ENCODE measurements around the gene HPS1.
"Not testable (repeated sequence)": the region's sequence is repeated elsewhere in the genome, so short reads cannot be mapped to it uniquely, and the experiment has no call there.

HPS1 gene

DNA sequence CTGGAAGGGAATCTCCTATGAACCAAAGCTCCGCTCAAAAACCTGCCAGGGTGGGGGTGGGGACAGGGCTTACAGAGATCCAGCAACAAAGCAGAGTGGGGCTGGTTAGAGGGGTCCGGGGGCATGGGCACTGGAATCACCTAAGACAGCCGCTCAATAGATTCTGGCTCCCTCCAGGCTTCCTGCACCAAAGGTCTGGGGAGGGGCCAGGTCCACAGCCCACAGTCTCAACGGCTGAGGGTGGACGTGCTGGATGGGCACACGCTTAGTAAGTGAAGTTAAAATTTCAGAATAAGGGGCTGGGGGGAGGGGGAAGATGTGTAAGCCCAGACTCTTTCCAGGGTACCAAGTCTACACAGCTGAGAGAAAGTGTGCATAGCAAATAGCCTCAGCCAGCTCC, 62.9 kb downstream of the HPS1 start:
- Histone ChIP-seq H3K4me1 (ENCODE audit: control insufficient read depth, insufficient read depth, low read length) (peaks cover 13% of the 10 kb centered on the region; the same call in 1 of the 2 replicates), H3K27me3 (ENCODE audit: control insufficient read depth, insufficient read depth, low read length) (no peaks in the 10 kb centered on the region), H3K27ac (ENCODE audit: low read depth, low read length) (no peak overlapping the region), H3K9ac (ENCODE audit: low read length) (no peak overlapping the region), H3K36me3 (ENCODE audit: control insufficient read depth, insufficient read depth, low read length) (no peaks in the 10 kb centered on the region), H3K9me3 (ENCODE audit: control insufficient read depth, insufficient read depth, low read depth, low read length) (no peaks in the 10 kb centered on the region), H3K4me3 (ENCODE audit: low read depth, low read length) (no peak overlapping the region)

DNA sequence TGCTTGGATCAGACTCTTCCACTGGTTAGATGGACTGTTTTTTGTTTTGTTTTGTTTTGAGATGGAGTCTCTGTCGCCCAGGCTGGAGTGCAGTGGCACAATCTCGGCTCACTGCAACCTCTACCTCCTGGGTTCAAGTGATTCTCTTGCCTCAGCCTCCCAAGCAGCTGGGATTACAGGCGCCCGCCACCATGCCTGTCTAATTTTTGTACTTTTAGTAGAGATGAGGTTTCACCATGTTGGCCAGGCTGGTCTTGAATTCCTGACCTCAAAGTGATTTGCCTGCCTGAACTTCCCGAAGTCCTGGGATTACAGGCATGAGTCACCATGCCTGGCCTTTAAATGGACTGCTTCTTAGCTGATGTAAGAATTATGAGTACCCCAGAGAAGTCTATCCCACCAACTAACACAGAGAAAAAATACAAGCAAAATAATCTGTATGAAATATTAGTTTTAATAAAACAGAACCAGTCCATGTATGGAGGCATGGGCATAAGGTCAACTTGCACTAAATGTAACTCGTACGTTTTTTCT, 63.5 kb downstream of the HPS1 start:
- not testable (repeated sequence) for H3K9ac ChIP-seq (ENCODE audit: low read length); H3K9me3 ChIP-seq (ENCODE audit: control insufficient read depth, insufficient read depth, low read depth, low read length); H3K27ac ChIP-seq (ENCODE audit: low read depth, low read length); H3K36me3 ChIP-seq (ENCODE audit: control insufficient read depth, insufficient read depth, low read length); H3K4me3 ChIP-seq (ENCODE audit: low read depth, low read length); H3K27me3 ChIP-seq (ENCODE audit: control insufficient read depth, insufficient read depth, low read length)
- peaks cover 13% of the 10 kb centered on the region; the same call in 1 of the 2 replicates for H3K4me1 ChIP-seq (ENCODE audit: control insufficient read depth, insufficient read depth, low read length)

DNA sequence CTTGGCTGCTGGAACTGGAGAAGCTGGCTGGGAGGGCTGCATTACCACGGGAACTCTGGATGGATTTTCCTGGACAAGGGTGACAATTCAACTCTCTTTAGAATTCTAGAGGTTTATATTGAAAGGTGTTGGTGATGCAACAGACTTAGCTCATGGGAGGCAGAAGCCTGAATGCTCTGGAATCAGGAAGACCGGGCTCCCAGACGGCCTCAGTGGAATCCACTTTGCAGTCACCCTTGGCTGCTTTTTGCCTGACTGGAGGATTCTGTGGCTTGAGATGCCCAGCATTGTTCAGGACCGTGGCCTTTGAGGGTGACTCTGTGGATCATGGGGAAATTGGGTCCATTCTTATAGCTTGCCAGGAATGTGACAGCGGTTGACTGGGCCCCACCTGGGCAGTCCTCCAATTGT, 64.0 kb downstream of the HPS1 start:
- Histone ChIP-seq H3K9me3 (ENCODE audit: control insufficient read depth, insufficient read depth, low read depth, low read length) (peaks cover under 1% of the 10 kb centered on the region; the same call in 1 of the 2 replicates), H3K27me3 (ENCODE audit: control insufficient read depth, insufficient read depth, low read length) (no peaks in the 10 kb centered on the region), H3K9ac (ENCODE audit: low read length) (no peak overlapping the region), H3K36me3 (ENCODE audit: control insufficient read depth, insufficient read depth, low read length) (no peaks in the 10 kb centered on the region), H3K4me3 (ENCODE audit: low read depth, low read length) (no peak overlapping the region), H3K4me1 (ENCODE audit: control insufficient read depth, insufficient read depth, low read length) (peaks cover 13% of the 10 kb centered on the region; the same call in 1 of the 2 replicates), H3K27ac (ENCODE audit: low read depth, low read length) (no peak overlapping the region)

DNA sequence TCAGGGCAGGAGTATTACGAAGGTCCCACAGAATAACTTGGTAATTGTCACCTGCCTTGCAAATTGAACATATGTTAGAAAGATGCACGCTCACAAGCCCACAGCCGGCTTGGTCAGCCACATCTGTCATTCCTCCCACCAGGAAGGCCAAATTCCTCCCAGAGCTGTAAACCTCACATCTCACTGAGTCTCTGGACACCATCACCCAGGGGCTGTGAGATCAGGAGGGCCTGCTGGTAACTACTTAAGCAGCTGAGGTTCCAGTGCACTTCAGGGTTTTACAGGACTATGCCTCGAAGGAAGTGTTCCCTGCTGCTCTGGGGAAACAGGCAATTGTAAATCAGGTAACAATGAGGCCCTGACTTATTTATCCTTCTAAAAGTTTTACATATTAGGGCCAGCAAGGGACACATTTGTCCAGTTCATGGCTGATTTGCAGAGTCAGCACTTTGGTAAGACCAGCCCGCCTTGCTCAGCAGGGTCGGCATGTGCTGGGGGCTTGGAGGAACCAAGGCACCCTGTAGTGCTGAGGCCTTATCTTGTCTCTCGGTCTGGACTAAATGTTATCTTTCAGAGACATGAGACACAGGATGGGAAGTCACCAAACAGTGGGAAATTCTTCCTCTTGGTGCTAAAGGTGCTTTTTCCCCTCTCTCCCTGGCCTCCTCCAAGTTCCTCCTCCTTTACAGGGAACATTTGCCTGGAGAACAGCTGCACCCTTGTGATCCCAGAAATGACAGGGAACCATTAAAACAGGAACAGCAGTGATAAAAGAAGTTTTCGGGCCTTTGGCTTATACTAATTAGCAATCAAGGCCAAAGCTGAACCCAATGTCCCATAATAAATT, 66.0 kb downstream of the HPS1 start:
- Histone ChIP-seq H3K9me3 (ENCODE audit: control insufficient read depth, insufficient read depth, low read depth, low read length) (peaks cover 8% of the 10 kb centered on the region), H3K27me3 (ENCODE audit: control insufficient read depth, insufficient read depth, low read length) (no peaks in the 10 kb centered on the region), H3K4me1 (ENCODE audit: control insufficient read depth, insufficient read depth, low read length) (peaks cover 13% of the 10 kb centered on the region; the same call in 1 of the 2 replicates), H3K9ac (ENCODE audit: low read length) (peak overlapping the region; percentile 12), H3K4me3 (ENCODE audit: low read depth, low read length) (no peak overlapping the region), H3K36me3 (ENCODE audit: control insufficient read depth, insufficient read depth, low read length) (no peaks in the 10 kb centered on the region), H3K27ac (ENCODE audit: low read depth, low read length) (no peak overlapping the region; the same call in 1 of the 2 replicates)

DNA sequence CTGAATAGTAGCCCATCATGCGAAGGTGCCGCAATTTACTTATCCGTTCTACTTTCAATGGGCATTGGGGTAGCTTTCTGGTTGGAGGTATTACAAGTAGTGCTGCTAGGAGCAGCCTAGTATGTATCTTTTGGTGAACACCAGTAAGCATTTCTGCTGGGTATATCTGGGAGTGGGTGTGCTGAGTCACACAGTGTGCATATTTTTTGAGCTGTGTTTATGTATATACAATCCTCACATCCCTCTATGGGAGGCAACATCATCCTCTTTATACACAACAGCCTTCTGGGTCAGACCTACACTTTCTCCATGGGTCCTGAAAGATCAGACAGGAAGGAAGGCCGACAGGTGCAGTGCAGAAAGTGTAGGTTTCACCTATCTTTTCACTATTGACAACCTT, 68.0 kb downstream of the HPS1 start:
- H3K27ac ChIP-seq (ENCODE audit: low read depth, low read length): no peak overlapping the region
- H3K9ac ChIP-seq (ENCODE audit: low read length): no peak overlapping the region
- H3K9me3 ChIP-seq (ENCODE audit: control insufficient read depth, insufficient read depth, low read depth, low read length): peaks cover 8% of the 10 kb centered on the region
- no peaks in the 10 kb centered on the region for H3K27me3 ChIP-seq (ENCODE audit: control insufficient read depth, insufficient read depth, low read length)
- H3K4me3 ChIP-seq (ENCODE audit: low read depth, low read length): no peak overlapping the region
- no peaks in the 10 kb centered on the region for H3K36me3 ChIP-seq (ENCODE audit: control insufficient read depth, insufficient read depth, low read length)
- peaks cover 22% of the 10 kb centered on the region; the same call in 1 of the 2 replicates for H3K4me1 ChIP-seq (ENCODE audit: control insufficient read depth, insufficient read depth, low read length)

DNA sequence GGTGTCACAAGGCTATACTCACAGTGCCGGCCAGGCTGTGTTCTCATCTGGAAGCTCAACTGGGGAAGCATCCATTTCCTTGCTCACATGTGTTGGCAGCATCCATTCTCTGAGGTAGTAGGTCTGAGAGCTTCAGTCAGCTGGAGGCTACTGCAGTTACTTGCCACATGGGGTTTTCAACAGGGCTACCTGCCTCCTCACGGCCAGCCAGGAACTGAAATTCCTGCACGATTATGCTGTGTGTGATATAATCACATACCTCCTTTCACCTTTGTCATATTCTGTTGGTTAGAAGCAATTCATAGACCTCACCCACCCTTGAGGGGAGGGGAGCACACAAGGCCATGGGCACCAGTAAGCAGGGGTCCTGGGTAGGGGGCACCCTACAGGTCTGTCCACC, 69.2 kb downstream of the HPS1 start:
- Histone ChIP-seq H3K9me3 (ENCODE audit: control insufficient read depth, insufficient read depth, low read depth, low read length) (peaks cover 8% of the 10 kb centered on the region), H3K4me3 (ENCODE audit: low read depth, low read length) (no peak overlapping the region), H3K36me3 (ENCODE audit: control insufficient read depth, insufficient read depth, low read length) (no peaks in the 10 kb centered on the region), H3K4me1 (ENCODE audit: control insufficient read depth, insufficient read depth, low read length) (peaks cover 29% of the 10 kb centered on the region; the same call in 1 of the 2 replicates), H3K27ac (ENCODE audit: low read depth, low read length) (no peak overlapping the region), H3K9ac (ENCODE audit: low read length) (no peak overlapping the region), H3K27me3 (ENCODE audit: control insufficient read depth, insufficient read depth, low read length) (no peaks in the 10 kb centered on the region)

DNA sequence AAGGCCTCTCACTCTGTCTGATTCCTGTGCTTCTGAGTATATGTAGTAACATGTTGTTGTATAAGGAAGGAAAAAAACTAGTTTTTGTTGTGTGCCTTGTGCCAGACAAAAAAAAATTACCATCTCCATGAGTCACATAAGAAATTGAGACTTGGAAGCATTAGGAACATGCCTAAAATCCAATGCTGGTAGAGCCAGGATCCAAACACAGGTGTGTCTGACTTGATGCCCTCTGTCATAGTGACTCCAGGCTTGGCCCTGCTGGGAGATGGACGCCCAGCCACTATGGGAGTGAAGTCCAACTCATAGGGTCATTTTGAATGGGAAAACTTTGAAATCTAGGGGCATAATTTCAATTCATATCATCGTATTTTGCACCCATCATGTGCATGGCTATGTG, 69.7 kb downstream of the HPS1 start:
- Histone ChIP-seq H3K27me3 (ENCODE audit: control insufficient read depth, insufficient read depth, low read length) (no peaks in the 10 kb centered on the region), H3K9ac (ENCODE audit: low read length) (no peak overlapping the region)

DNA sequence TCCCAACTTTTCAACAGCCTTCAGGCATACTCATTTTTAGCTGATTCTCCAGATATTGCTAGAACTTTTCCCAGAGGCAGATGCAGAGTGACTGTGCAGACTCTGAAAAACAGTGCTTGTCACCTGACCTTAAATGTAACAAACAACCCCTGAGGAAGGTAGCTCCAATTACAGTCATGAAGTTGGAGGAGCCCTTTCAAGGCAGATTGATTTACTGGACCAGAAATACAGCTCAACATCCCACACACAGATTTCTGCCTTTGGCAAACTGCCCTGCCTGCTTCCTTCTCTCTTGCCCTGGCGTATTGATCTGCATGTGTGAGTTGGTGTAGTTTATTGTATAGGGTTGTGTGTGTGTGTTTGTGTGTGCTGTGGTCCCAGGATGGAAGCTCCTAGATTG, 70.2 kb downstream of the HPS1 start:
- Histone ChIP-seq H3K4me1 (ENCODE audit: control insufficient read depth, insufficient read depth, low read length) (peaks cover 29% of the 10 kb centered on the region; the same call in 1 of the 2 replicates), H3K9ac (ENCODE audit: low read length) (no peak overlapping the region), H3K9me3 (ENCODE audit: control insufficient read depth, insufficient read depth, low read depth, low read length) (peaks cover 8% of the 10 kb centered on the region), H3K4me3 (ENCODE audit: low read depth, low read length) (no peak overlapping the region), H3K27me3 (ENCODE audit: control insufficient read depth, insufficient read depth, low read length) (no peaks in the 10 kb centered on the region), H3K36me3 (ENCODE audit: control insufficient read depth, insufficient read depth, low read length) (no peaks in the 10 kb centered on the region), H3K27ac (ENCODE audit: low read depth, low read length) (no peak overlapping the region)

More for the DNA sequence above, 69.7 kb downstream of the HPS1 start:
- H3K36me3 ChIP-seq (ENCODE audit: control insufficient read depth, insufficient read depth, low read length): no peaks in the 10 kb centered on the region
- no peak overlapping the region for H3K27ac ChIP-seq (ENCODE audit: low read depth, low read length)
- peaks cover 8% of the 10 kb centered on the region for H3K9me3 ChIP-seq (ENCODE audit: control insufficient read depth, insufficient read depth, low read depth, low read length)
- peaks cover 29% of the 10 kb centered on the region; the same call in 1 of the 2 replicates for H3K4me1 ChIP-seq (ENCODE audit: control insufficient read depth, insufficient read depth, low read length)
- no peak overlapping the region for H3K4me3 ChIP-seq (ENCODE audit: low read depth, low read length)

DNA sequence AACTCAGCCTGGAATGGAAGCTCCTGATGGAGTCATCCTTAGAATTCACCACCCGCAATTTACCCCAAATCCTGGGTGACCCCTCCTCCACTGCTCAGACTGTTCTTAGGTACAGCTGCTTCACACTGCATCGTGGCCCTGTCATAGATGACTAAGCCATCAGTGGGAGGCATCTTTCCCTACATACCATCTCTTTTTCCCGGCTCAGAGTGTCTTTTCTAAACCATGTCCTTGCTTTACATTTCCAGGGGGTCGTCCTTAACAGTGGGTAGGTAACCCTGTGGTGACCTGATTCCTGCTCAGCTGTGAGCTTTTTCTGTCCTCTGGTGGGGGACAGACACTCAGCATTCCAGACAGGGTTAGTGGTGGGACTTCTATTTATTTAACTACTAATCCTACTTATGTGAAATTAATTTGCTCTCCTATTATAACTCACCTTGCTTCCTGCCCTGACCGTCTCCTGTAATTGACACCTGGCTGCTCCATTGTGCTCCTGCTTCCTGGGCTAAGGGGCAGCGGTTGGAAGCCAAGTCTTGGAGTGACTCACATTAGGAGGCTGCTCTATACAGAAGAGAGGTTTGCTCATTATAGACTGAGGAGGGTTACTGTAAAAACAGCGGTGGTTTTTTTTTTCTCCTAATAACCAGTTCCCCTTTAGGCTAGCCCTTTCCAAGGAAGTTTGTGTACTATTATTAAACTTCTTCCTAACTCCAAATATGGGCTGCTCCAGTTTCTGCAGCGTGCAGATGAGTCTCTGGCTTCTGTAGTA, 72.3 kb downstream of the HPS1 start:
- Histone ChIP-seq H3K27me3 (ENCODE audit: control insufficient read depth, insufficient read depth, low read length) (no peaks in the 10 kb centered on the region), H3K4me3 (ENCODE audit: low read depth, low read length) (no peak overlapping the region), H3K4me1 (ENCODE audit: control insufficient read depth, insufficient read depth, low read length) (peaks cover 19% of the 10 kb centered on the region; the same call in 1 of the 2 replicates), H3K9ac (ENCODE audit: low read length) (no peak overlapping the region), H3K36me3 (ENCODE audit: control insufficient read depth, insufficient read depth, low read length) (no peaks in the 10 kb centered on the region), H3K27ac (ENCODE audit: low read depth, low read length) (no peak overlapping the region; the same call in 1 of the 2 replicates), H3K9me3 (ENCODE audit: control insufficient read depth, insufficient read depth, low read depth, low read length) (peaks cover 8% of the 10 kb centered on the region)

DNA sequence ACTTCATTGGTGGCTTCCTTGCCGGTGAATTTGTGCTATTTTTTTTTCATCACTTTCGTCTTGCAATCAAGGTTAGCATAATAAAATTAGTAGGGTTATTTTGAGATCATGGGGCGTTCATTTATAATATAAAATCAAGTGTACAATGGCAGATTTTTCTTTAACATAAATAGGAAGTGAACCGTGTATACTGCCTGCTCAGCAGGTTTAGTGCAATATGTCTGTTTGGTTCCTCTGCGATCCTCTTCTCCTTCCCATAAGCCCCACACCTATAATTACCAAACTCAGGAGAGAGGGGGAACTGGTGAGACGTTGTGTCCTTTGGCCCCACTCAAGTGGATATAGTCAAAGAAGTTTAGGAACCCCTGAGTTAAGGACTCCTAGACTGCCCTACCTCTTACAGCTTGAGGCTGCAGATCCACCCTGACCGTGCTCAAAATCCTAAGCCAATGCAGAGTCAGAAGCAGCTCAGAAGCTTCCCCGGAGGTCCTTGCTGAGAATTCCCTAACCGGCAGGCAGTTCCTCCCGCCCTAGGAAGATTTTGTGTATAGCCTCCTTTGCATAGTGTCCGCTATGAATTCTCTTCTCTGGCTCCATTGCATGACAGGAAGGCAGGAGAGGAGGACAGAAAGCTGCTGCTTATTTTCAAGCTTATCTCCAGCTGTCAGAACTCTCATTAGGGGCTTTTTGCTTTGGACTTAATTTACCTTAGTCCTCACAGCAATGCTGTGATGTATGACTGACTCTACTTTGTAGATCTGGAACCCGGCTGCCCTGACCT, 73.3 kb downstream of the HPS1 start:
- H3K36me3 ChIP-seq (ENCODE audit: control insufficient read depth, insufficient read depth, low read length): no peaks in the 10 kb centered on the region
- peaks cover 11% of the 10 kb centered on the region for H3K9me3 ChIP-seq (ENCODE audit: control insufficient read depth, insufficient read depth, low read depth, low read length)
- no peak overlapping the region for H3K9ac ChIP-seq (ENCODE audit: low read length)
- H3K4me3 ChIP-seq (ENCODE audit: low read depth, low read length): no peak overlapping the region
- H3K4me1 ChIP-seq (ENCODE audit: control insufficient read depth, insufficient read depth, low read length): peaks cover 19% of the 10 kb centered on the region; the same call in 1 of the 2 replicates
- H3K27me3 ChIP-seq (ENCODE audit: control insufficient read depth, insufficient read depth, low read length): no peaks in the 10 kb centered on the region
- no peak overlapping the region; the same call in 1 of the 2 replicates for H3K27ac ChIP-seq (ENCODE audit: low read depth, low read length)
